NCI-H2171 (cell line): ENCODE measurements around the gene DAZ2.
"Not testable (repeated sequence)": the region's sequence is repeated elsewhere in the genome, so short reads cannot be mapped to it uniquely, and the experiment has no call there.

ENCODE experiments used
- DNase-seq: peaks from one replicate; lab custom pipeline; 2025; lab: John Stamatoyannopoulos, UW

The DAZ2 gene, protein sequence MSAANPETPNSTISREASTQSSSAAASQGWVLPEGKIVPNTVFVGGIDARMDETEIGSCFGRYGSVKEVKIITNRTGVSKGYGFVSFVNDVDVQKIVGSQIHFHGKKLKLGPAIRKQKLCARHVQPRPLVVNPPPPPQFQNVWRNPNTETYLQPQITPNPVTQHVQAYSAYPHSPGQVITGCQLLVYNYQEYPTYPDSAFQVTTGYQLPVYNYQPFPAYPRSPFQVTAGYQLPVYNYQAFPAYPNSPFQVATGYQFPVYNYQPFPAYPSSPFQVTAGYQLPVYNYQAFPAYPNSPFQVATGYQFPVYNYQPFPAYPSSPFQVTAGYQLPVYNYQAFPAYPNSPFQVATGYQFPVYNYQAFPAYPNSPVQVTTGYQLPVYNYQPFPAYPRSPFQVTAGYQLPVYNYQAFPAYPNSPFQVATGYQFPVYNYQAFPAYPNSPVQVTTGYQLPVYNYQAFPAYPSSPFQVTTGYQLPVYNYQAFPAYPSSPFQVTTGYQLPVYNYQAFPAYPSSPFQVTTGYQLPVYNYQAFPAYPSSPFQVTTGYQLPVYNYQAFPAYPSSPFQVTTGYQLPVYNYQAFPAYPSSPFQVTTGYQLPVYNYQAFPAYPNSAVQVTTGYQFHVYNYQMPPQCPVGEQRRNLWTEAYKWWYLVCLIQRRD

DNA sequence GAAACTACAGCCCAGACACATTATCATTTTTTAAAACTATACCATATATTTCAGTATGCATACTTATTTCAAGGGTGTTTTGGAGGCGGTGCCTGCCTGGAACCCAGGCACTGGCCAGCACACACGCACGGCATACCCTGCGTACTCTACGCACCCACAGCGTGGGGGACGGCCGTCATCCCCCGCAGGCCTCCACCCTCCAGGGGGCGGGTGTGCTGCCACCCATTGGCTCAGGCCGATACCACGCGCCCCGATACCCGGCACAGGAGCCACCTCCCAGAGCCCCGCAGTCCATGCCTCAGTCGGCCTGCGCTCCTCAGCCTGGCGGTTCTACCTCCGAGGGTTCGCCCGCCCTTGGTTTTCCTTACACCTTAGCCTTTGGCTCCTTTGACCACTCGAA, at the start of gene DAZ2:
DAZ2 (plus strand) TSS at position 301 of the 400 bp plus-strand sequence. CDS start 208 bp downstream, outside the sequence.
- DNase-seq = not testable (repeated sequence)

DNA sequence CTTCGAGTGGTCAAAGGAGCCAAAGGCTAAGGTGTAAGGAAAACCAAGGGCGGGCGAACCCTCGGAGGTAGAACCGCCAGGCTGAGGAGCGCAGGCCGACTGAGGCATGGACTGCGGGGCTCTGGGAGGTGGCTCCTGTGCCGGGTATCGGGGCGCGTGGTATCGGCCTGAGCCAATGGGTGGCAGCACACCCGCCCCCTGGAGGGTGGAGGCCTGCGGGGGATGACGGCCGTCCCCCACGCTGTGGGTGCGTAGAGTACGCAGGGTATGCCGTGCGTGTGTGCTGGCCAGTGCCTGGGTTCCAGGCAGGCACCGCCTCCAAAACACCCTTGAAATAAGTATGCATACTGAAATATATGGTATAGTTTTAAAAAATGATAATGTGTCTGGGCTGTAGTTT, 20.4 kb upstream of the DAZ2 start, which contains the start of gene DAZ1:
DAZ1 (minus strand) TSS at position 101 of the 400 bp plus-strand sequence. CDS start 208 bp downstream, outside the sequence.
- DNase-seq = not testable (repeated sequence)

- not testable (repeated sequence) for DNase-seq
Observed at GRCh38 chrY:23207455-23207854, 11.9 kb upstream of the DAZ2 start.

DNA sequence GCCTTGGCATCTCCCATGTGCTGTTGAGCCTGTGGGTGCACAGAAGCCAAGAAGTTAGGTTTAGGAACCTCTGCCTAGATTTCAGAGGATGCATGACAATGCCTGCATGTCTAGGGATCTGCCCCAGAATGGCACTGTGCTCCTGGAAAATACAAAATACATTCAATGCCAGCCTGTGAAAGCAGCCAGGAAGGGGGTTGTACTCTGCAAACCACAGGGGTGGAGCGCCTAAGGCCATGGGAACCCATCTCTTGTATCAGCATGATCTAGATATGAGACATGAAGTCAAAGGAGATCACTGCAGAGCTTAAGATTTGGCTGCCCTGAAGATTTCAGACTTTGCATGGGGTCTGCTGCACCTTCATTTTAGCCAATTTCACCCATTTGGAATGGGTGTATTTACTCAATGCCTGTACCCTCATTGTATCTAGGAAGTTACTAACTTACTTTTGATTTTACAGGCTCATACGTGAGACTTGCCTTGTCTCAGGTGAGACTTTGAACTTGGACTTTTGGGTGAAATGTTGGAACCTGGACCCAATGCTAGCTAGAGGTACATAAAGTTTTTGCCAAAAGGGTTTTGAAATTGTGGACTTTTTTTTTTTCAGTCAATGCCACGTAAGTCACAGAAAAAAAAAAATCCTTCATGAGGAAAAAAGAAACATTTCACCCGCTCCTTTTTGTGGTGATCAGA, 9.4 kb upstream of the DAZ2 start:
- DNase-seq = not testable (repeated sequence)

GRCh38 chrY:23210681-23211080, 8.7 kb upstream of the DAZ2 start:
- not testable (repeated sequence) for DNase-seq
